Activated CD8-positive, alpha-beta memory T cell treated with anti-CD3 and anti-CD28 coated beads, Interleukin-2, amount 50 U/mL, for 48 hours (primary cell): ENCODE measurements around the gene SPECC1.
"Not testable (repeated sequence)": the region's sequence is repeated elsewhere in the genome, so short reads cannot be mapped to it uniquely, and the experiment has no call there.

Experiments used
- DNase-seq: peaks from one replicate; pipeline ENCODE4 v3.0.0-alpha.2; 2020

SPECC1 gene

DNA sequence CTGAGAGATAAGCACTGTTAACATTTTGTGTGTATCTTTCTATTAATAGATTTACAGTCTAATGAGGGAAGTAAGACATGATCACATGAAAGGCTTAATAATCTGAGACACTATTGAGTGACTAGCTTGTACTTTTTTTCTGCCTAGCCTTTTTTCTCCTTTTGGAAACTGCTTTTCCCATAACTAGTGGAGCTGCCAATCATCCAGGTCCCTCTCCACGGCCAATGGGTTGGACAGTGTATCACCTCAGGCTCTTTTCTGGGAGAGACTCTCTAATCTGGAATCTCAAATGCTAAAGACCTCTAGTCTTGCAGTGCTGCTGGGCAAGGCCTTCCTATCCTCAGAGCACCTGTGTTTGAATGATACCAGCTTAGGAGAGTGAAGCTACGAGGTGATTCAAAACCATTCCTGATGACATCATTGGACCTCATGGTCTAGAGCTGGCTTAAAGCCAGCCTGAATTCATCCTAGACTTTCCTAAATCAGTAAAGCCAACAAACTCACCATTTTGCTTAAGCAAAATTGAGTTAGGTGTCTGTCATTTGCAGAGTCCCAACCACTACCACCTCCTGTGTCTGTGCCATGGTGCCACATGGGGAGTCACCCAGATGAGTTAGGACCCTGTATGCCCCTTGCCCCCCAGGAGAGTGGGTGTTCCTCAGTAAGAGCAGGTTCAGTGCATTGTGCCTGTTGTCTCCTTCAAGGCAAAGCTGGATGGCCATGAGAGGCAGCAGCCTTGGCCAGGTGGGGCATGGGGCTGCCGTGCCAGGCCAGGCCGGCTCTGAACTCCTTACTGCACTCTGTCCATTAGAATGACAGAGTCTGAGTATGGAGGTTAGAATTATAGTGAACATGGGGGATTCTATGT, 62.9 kb downstream of the SPECC1 start:
- no peak for DNase-seq

DNA sequence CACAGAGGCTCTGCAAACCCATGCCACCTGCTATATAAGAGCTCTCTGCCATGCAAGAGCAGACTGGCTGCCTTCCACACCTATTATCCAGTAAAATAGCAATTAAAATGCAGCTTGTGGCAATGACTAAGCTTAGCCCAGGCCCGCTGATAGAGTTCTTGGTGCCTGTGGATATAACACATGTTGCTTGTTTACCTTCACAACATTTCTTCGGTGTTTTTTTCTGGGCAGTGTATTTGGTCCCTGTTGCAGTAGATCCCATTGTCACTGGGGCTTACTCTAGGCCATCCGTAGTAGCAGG, 63.5 kb downstream of the SPECC1 start:
- no peak for DNase-seq

DNA sequence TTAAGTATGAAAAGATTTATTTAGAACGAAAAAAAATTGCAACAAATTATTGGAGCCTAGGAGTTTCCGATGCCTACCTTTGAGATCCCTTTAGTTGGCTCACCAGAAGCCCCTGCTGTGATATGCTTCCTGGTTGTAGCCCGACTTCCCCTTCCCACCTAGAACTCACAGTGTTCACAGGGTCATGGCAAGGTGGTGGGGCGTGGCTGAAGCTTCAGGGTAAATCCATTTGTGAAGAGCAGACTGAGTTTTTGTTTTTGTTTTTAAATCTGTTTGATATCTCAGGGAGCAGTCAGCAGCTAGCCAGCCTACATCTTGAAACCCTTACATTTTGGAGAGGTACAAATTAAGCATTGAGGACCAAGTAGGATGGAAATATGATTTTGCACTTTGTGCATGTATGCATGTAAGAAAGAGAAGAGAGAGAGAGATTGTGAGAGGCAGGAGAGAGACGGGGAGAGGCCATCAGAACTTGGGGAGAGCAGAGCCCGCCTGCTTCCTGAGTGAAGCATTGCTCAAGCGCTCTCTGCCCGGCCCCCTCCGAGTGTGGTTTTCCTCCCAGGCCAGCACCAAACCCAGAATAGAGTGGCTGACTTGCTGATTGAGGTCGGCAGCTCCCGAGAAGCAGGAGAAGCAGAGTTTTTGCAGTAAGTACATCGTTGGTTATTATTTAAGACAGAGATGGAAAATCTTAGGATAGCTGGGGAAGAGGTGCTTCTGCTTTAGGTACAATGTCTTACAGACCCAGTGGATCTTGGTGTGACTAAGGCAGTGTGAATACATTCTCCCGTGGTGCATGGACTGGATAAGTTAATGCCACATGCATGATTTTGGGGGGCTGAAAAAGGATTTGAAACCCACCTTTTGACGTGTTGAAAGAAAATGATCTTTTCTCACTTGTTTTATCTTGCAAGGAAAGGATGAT, 64.2 kb downstream of the SPECC1 start:
- peak; percentile 68 for DNase-seq

- no peak for DNase-seq
Measured at GRCh38 chr17:20074001-20074400, 64.8 kb downstream of the SPECC1 start.

- no peak for DNase-seq
Measured at GRCh38 chr17:20074489-20074888, 65.3 kb downstream of the SPECC1 start.

DNA sequence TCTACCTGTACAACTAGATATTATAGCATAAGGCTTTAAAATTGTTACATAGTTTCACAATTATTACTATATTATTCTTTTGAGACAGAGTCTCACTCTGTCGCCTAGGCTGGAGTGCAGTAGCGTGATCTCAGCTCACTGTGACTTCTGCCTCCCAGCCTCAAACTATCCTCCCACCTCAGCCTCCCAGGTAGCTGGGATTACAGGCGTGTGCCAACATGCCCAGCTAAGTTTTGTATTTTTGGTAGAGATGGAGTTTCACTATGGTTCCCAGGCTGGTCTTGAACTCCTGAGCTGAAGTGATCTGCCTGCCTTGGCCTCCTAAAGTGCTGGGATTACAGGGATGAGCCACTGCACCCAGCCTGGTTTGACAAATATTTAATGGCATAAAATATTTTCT, 67.0 kb downstream of the SPECC1 start:
- DNase-seq, result not testable (repeated sequence)

- DNase-seq, result no peak
Measured at GRCh38 chr17:20077978-20078685, 69.0 kb downstream of the SPECC1 start.

GRCh38 chr17:20080513-20080912, 71.4 kb downstream of the SPECC1 start:
- no peak for DNase-seq

DNA sequence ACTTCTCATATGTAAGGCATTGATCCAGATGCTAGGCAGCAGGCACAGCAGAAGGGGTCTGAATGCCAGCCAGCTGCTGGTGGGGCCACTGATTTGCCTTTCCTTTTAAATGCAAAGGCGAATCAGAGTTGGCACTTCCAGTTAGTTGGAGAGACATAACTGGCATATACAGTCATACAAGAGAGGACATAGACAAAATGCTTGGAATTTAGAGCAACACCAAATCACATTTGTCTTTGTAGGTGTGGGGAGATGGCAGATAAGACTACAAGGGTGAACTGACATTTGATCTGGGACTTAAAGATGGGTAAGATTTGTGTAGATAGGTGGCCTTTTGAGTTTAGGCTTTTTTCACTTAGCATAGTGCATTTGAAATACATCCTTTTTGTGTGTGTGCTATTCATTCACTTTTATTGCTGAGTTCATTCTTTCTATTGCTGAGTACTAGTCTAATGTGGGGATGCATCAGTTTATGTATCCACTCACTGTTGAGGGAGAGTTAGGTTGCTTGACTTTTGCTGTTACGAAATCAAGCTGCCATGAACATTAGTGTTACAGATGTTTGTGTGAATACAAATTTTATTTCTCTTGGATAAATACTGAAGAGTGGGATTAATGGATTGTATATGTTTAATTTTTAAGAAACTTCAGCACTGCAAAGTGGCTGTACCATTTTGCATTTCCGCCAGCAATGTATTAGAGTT, 74.1 kb downstream of the SPECC1 start:
- DNase-seq, result no peak

DNA sequence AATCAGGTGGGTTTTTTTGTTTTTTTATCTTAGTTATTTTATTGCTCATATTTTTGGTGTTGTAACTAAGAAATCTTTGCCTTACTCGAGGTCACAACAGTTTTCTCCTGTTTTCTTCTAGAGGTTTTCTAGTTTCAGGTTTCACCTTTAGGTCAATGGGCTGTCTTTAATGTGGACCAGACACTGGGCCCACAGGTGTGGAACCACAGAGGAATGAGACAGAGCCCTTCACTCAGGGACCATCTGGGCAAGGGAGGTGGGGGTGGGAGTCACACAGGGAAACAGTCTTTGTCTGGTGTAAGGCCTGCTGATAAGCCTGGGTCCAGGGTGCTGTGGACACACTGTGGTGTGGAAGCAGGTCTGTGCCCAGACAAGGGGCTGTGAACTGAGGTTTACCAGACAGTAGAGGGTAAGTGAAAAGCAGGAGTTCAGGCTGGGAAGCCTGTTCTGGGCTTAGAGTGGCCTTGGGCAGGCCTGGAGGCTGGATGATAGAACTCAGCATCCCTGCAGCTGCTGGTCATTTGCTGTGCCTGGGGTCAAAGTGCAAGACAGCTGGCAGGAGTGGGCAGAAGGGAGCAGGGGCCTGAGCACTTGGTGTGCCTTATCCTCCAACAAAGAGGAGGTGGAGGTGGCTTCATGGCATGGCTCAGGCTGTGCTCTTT, 75.6 kb downstream of the SPECC1 start:
- no peak for DNase-seq

DNA sequence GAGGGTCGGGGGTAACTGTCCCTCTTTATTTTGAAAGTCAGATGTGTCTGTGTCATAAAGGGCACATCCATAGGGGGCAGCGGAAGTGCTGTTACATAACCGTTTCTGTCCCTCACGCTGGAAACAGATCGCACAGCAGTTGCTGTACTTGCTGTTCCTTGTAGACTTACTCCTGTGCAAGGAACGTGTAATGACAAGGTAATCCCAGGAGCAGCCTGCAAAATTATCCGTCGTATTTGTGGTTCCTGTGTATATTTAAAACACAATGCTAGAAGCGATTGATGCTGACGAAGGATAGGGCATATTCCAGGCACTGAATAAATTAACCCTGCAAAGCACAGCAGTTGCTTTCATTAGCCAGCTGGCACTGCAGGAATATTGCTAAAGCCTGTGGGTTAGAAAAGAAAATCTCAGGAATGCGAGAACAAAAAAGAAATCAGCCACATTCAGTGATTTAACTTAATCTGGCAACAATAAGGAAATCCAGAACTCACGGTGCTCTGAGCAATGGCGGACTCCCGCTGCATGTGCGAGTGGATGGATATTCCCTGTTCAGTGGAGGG, 76.2 kb downstream of the SPECC1 start:
- DNase-seq, result no peak

- no peak for DNase-seq
Measured at GRCh38 chr17:20086416-20087076, 77.4 kb downstream of the SPECC1 start.

DNA sequence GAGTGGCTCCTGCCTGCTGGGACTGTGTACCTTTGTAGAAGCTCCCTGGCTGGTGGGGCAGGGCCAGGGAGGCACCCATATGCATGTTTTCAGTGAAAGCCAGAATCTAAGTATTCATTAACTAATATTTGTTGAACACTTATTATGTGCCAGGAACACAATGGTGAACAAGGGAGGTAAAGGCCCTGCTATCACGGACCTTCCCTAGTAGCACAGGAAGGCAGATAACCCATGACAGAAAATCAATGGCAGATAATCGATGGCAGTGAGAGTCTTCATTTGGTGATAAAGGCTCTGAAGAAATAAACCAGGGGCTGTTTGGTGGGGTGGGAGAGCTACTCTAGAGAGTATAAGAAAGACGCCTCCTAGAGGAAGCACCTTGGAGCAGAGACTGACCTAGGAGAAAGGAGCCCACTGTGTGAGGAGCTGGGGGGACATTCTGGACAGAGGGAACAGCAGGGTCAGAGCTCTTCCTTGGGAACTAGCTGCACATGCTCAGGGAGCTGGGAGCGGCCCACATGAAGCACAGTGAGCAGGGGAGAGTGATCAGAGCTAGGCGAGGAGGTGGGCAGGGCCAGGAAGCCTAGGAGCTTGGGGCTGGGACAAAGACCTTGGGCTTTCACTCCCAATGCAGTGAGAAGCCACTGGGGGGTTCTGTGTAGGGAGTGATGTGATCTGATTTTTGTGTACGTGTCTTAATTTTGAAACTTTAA, 78.5 kb downstream of the SPECC1 start:
- no peak for DNase-seq

DNA sequence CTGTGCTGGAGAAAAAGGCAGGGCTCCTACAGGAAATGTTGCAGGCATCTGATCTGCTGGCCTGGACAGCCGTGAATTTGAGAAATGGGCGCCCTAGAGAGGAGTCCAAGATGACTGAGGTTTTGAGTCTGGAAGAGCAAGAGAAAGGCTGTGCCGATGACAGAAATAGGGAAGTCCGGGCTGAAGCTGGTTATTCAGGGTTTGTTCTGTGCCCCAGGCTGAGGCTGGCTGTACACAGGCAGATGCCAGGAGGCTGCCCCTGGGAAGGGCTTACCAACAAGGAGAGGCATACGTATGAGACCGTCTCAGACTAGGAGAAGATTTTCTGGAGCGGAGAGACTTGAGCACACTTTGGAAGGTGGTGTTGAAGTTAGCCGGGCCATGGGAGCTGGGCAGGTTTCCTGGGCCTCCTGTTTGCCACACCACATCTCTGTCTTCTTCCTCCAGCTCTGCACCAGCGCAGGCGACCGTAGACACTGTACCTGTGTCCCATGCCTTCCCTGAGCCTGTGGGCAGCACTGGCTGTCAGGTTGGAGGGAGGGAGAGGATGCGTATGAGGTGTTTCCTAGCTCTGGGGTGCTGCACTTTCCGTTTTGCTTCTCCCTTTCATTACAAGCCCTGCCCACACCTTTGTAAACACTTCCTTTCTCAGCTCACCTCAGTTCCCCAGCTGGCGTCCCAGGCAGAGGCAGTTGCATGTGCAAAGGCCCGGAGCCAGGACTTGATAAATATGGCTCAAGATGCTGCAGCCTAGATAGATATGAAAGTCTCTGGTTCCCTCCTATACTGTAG, 80.8 kb downstream of the SPECC1 start:
- no peak for DNase-seq

- DNase-seq, result no peak
Measured at GRCh38 chr17:20091174-20092029, 82.2 kb downstream of the SPECC1 start.

DNA sequence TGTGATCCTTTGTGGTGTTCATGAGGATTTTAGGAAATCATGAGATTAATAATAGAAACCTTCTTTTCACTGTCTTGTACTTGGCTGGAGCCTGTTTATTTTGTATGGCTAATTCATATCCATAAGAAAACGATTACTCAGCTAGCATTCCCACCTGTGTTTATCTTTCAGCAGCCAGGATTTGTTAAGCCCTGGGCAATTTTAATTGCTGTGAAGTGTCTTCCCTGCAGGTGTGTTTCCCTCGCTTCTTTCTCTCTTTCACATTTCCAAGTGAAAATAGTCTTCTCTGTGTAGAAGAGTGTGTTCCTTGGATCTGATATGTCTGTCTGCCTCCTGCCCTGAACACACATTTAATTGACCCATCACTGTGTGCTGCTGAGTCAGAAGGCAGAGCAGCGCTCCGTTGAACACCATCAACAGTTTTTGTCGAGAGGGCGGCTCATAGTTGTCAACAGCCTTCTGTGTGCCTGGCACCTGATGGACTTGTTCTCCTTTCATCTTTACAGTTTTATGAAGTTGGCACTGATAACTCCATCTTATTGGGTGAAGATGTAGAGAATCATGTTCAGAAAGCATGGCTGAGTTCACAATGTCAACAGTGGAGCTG, 83.2 kb downstream of the SPECC1 start:
- no peak for DNase-seq

DNA sequence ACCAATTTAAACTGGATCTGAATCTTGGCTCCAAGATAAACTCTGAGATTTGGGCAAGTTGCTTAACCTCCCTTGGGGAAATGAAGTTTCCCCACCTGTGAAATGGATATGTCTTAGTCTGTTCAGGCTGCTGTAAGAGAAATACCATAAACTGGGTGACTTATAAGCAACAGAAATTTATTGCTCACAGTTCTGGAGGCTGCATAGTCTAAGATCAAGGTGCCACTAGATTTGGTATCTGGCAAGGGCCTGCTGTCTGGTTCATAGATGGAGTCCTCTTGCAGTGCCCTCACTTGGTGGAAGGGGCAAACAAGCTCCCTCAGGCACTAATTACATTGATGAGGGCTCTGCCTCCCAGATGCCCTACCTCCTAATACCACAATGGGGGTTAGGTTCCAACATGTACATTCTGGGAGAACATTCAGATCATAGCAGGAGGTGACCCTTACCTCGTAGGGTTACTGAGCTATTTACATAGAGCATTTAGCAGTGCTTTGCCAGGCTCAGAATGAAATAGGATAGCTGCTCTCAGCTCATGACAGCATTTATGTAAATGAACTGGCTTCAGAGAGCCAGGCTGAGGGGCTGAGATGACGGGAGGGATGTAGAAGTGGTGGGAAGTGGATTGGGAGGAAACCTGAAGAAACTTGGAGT, 83.9 kb downstream of the SPECC1 start:
- DNase-seq, result no peak

GRCh38 chr17:20094777-20095176, 85.6 kb downstream of the SPECC1 start:
- DNase-seq, result no peak
